Activated T-helper 17 cell treated with anti-CD3 and anti-CD28 coated beads, Interleukin-2, amount 50 U/mL, for 72 hours (primary cell): ENCODE data around the gene CAMKK1. TPM values are rescaled to one million over a fixed set of nuclear protein-coding genes. Genes with fewer than 3 reads are reported as not detected.
"Not testable (repeated sequence)": the region's sequence is repeated elsewhere in the genome, so short reads cannot be mapped to it uniquely, and the experiment has no call there.

Experiments used
- ATAC-seq: fragments of 150-1000 bp; cut with Tn5 transposase; replicated peaks from 2 replicates; pipeline ENCODE4 v1.10.0; 2021; ENCODE audit warnings: mild to moderate bottlenecking, moderate library complexity
- H3K27ac Mint-ChIP-seq: one replicate; pipeline ENCODE4 v1.8.0; 2022; ENCODE audit warnings: mixed read lengths
- H3K27me3 Mint-ChIP-seq: one replicate; pipeline ENCODE4 v1.8.0; 2022; ENCODE audit warnings: mixed read lengths
- H3K36me3 Mint-ChIP-seq: one replicate; pipeline ENCODE4 v1.8.0; 2022; ENCODE audit warnings: low read depth, mild to moderate bottlenecking, mixed read lengths
- H3K4me1 Mint-ChIP-seq: one replicate; pipeline ENCODE4 v1.8.0; 2022; ENCODE audit warnings: mixed read lengths
- H3K4me3 Mint-ChIP-seq: one replicate; pipeline ENCODE4 v1.8.0; 2022; ENCODE audit warnings: mild to moderate bottlenecking, mixed read lengths
- H3K9me3 Mint-ChIP-seq: one replicate; pipeline ENCODE4 v1.8.0; 2022; ENCODE audit warnings: mixed read lengths
- total RNA-seq, 2 donors: library from RNA; stranded (reverse); gene quantifications; one replicate each; pipeline ENCODE4 v1.2.3, GENCODE V29; 2022

Gene CAMKK1
- total RNA-seq, 2 donors from 2014 or later, result 4.0 to 4.9 TPM

DNA sequence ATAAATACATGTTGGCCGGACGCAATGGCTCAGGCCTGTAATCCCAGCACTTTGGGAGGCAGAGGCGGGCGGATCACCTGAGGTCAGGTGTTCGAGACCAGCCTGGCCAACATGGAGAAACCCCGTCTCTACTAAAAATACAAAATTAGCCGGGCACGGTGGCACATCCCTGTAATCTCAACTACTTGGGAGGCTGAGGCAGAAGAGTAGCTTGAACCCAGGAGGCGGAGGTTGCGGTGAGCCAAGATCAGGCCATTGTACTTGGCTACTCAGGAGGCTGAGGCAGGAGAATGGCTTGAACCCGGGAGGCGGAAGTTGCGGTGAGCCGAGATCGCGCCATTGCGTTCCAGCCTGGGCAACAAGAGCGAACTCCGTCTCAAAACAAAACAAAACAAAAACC is 48.3 kb downstream of the CAMKK1 start:
- H3K27ac Mint-ChIP-seq, result peak overlapping the region; percentile 91
- not testable (repeated sequence) for H3K9me3 Mint-ChIP-seq, H3K27me3 Mint-ChIP-seq, ATAC-seq
- H3K4me1 Mint-ChIP-seq, result peaks cover 20% of the 10 kb centered on the region
- peaks cover 49% of the 10 kb centered on the region for H3K36me3 Mint-ChIP-seq
- H3K4me3 Mint-ChIP-seq, result peak overlapping the region; percentile 93

DNA sequence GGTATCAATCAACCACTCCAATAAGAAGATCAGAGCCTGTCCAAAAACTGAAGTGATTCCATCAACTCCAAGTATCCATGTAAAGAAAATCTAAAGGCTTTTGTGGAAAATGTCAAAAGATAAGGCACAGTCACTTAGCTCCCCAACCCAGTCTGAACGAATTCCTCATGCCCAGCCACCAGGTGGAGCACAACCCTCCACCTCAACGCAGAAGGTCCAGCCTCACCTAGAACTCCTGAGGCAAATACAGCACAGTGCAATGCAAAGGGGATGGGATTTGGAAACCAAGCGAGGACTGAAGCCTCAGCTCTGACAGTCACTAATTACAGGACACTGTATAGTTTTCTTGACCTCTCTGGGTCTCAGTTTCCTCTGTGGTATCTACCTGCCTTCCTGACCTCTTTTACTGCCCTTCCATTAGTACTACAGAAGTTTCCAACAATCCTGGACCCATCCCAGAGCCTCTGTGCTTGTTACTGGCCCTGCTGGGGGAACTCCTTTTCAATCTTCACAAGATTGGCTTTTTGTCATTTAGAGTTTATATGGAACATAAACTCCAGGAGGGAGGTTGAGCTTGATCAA is 48.8 kb downstream of the CAMKK1 start:
- no peaks in the 10 kb centered on the region for H3K9me3 Mint-ChIP-seq
- H3K4me1 Mint-ChIP-seq, result peaks cover 20% of the 10 kb centered on the region
- peak overlapping the region; percentile 91 for H3K27ac Mint-ChIP-seq
- peaks cover 55% of the 10 kb centered on the region for H3K36me3 Mint-ChIP-seq
- no peaks in the 10 kb centered on the region for H3K27me3 Mint-ChIP-seq
- no peak for ATAC-seq
- H3K4me3 Mint-ChIP-seq, result peak overlapping the region; percentile 93

DNA sequence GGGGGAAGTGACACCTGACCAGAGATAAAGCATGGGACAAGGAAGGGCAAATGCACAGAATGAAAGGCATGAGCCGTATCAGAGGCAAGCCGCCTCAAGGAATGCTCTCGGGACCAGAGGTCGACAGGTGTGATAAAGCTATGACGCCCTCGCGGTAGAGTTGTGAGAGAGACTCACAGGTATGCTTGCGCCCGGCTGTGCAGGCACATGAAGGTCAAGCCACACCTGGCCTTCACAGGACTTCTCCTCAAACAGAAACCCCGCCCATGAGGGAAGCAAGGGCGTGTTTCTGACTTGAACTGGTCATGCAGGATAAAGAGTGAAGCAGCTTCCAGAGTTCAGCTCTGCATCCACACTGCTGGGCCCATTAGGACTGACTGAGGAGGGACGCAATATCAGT is 54.6 kb downstream of the CAMKK1 start:
- Mint-ChIP-seq H3K4me3 (no peak overlapping the region), H3K9me3 (no peaks in the 10 kb centered on the region), H3K4me1 (peaks cover 13% of the 10 kb centered on the region), H3K27ac (no peak overlapping the region), H3K36me3 (peaks cover 99% of the 10 kb centered on the region), H3K27me3 (no peaks in the 10 kb centered on the region)
- no peak for ATAC-seq

DNA sequence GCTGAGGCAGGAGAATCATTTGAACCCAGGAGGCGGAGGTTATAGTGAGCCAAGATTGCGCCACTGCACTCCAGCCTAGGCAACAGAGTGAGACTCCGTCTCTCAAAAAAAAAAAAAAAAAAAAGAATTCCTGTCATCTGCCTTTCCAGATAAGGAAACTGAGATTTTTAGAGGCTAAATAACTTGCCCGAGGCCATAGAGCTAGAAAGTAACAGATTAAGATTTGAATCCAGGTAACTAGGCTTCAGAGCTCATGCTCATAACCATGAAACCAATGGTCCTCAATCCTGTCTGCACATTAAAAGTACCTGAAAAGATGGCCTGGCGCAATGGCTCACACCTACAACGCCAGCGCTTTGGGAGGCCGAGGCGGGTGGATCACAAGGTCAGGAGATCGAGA is 56.3 kb downstream of the CAMKK1 start:
- H3K9me3 Mint-ChIP-seq, result no peaks in the 10 kb centered on the region
- no peak overlapping the region for H3K27ac Mint-ChIP-seq
- peaks cover 89% of the 10 kb centered on the region for H3K36me3 Mint-ChIP-seq
- ATAC-seq, result no peak
- H3K4me1 Mint-ChIP-seq, result peaks cover 13% of the 10 kb centered on the region
- H3K27me3 Mint-ChIP-seq, result no peaks in the 10 kb centered on the region
- no peak overlapping the region for H3K4me3 Mint-ChIP-seq

DNA sequence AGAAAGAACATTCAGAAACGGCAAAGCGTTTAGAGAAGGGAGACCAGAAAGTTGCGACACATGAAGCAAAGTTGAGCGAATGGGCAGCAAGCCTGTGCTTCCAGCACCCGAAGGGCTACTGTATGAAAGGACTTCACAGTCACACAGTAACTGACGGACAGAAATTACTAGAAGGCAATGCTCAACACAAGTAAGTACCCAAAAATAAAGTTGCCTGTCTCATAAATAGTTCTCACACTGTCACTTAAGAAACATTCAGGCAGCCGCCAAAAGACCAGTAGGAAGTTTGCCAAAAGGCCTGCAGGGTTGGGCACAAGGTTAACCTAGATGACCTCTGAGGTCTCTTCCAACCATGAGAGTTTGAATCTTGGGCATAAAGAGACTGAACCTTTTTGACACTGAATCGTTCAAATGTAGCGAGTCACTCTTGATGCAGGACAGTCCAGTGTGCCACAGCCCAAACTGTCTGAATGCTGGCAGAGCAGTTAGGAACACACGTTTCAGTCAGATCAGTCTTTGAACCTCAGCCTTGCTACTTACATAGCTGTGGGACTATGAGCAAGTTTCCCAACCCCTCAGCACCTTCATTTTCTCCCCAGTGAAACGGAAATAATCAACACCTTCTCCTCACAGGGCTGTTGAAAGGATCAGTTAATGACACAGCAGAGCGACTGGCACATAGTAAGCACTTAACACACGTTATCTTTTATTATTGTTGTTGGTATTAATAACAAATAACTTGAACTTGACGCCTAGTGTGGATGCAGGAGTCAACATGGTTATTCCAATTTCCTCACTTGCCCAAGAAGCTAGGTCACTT is 57.2 kb downstream of the CAMKK1 start:
- no peak overlapping the region for H3K4me3 Mint-ChIP-seq
- H3K4me1 Mint-ChIP-seq, result peaks cover 11% of the 10 kb centered on the region
- H3K9me3 Mint-ChIP-seq, result no peaks in the 10 kb centered on the region
- ATAC-seq, result no peak
- peaks cover 80% of the 10 kb centered on the region for H3K36me3 Mint-ChIP-seq
- H3K27ac Mint-ChIP-seq, result no peak overlapping the region
- no peaks in the 10 kb centered on the region for H3K27me3 Mint-ChIP-seq

DNA sequence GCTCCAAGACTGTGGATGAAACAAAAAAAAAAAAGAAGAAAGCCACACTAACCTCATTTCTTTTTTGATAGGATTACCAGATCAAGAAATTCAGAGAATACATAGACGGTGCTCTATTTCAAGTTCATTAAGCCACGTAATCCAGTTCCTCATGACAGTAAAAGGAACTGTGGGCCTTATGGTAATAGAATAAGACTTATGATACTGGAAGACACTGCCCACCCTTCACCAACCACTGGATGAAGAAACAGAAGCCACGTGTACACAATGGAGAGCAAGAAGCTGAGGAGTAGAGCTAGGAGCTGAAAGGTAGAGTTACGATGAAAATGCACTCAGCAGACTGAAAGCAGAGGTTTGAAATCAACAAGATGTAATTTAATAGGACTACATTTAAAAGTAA is 58.0 kb downstream of the CAMKK1 start:
- Mint-ChIP-seq H3K4me1 (peaks cover 8% of the 10 kb centered on the region), H3K27ac (peak overlapping the region; percentile 15), H3K4me3 (no peak overlapping the region), H3K9me3 (no peaks in the 10 kb centered on the region), H3K36me3 (peaks cover 76% of the 10 kb centered on the region), H3K27me3 (no peaks in the 10 kb centered on the region)
- ATAC-seq, result no peak

DNA sequence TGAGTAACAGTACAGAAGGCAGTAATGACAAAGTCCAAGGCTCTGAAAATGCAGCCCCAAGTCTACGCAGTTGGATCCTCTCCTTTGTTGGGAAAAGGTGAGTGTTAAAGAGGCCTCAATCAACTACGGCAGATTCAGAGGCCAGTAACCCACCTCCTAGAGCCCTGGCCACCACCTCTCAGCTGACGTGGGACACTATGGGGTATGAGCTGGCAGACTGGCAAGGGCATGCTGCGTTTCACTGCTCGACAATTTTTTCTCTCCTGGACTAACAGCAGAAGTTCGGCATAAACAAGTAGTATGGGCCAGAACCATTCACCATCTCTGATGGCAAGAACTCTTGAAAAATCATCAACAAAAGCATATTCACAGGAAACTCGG is 64.0 kb downstream of the CAMKK1 start:
- peaks cover 77% of the 10 kb centered on the region for H3K36me3 Mint-ChIP-seq
- H3K27me3 Mint-ChIP-seq, result no peaks in the 10 kb centered on the region
- peak overlapping the region; percentile 1 for H3K27ac Mint-ChIP-seq
- ATAC-seq, result no peak
- H3K4me3 Mint-ChIP-seq, result no peak overlapping the region
- H3K9me3 Mint-ChIP-seq, result no peaks in the 10 kb centered on the region
- peaks cover 4% of the 10 kb centered on the region for H3K4me1 Mint-ChIP-seq

DNA sequence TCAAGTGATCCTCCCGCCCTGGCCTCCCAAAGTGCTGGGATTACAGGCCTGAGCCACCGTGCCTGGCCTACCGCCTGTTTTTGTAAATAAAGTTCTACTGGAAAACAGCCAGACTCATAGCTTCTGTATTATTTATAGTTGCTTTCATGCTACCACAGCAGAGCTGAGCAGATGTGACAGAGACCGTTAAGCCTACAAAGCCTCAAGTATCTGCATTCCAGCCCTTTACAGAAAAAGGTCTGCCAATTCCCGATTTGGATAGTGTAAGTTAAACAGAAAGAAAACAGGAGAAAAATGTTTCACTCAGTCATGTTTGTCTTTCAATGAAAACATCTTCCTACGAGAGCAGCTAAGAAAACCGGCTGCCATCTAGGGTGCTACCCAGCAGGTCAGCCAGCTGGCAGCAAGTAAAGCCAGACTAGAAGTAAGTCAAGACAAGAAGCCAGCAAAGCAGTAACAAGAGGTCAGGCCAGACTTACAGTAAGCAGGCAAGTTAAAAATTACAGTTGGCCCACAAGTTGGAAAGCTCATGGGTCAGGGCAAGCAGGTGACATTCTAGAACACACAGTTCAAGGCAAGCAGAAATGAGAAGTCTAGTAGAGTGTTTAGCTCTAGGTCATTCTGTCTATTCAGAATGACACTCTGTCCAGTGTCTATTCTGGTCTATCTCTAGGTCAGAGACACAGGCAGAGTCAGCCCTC is 64.6 kb downstream of the CAMKK1 start:
- peak overlapping the region; percentile 1 for H3K27ac Mint-ChIP-seq
- H3K27me3 Mint-ChIP-seq, result no peaks in the 10 kb centered on the region
- no peaks in the 10 kb centered on the region for H3K4me1 Mint-ChIP-seq
- no peak for ATAC-seq
- no peaks in the 10 kb centered on the region for H3K9me3 Mint-ChIP-seq
- no peak overlapping the region for H3K4me3 Mint-ChIP-seq
- H3K36me3 Mint-ChIP-seq, result peaks cover 76% of the 10 kb centered on the region

DNA sequence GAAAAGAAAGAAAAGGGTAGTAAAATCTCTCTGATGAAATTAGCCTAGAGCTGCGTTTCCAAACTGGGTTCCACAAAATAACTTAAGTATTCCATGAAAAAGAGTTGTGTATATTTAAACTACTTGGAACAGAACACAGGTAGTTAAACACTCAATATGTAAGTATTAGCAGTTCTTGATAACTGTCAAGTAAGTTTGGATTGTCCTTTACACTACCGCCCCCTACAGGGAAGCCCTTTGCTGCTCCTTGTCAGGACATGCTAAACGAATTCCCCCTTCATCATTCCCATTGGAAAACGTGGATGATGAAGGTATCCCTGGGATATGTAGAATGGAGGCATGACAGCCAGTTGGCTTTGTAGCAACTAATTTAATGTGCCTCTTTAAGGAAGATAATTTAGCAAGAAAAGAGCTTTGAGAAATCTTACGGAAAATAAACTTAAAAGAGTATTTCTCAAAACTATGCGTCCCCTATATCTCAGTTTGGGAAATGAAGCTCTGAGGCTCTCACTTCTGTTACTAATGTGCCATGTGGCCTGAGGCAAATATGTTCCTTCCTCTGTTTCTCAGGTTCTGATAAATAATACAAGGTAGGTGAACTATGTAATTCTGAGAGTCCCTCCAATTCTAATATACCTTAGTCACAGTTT is 65.6 kb downstream of the CAMKK1 start:
- no peak overlapping the region for H3K4me3 Mint-ChIP-seq
- peak; percentile 38 for ATAC-seq
- H3K36me3 Mint-ChIP-seq, result peaks cover 79% of the 10 kb centered on the region
- no peaks in the 10 kb centered on the region for H3K9me3 Mint-ChIP-seq
- H3K4me1 Mint-ChIP-seq, result no peaks in the 10 kb centered on the region
- H3K27me3 Mint-ChIP-seq, result no peaks in the 10 kb centered on the region
- peak overlapping the region; percentile 62 for H3K27ac Mint-ChIP-seq

DNA sequence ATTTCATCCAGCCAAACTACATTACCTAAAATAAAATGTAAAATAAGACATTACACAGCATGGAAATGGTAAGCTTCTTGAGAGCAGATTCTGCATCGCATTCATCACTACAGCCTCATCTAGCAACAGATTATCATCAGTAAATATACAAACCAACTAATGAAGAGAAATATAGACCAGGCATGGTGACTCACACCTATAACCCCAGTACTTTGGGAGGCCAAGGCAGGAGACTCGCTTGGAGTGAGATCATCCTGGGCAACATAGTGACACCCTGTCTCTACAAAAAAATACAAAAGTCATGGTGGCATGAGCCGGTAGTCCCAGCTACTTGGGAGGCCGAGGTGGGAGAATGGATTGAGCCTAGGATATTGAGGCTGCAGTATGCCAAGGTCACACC is 66.7 kb downstream of the CAMKK1 start:
- peak; percentile 31 for ATAC-seq
- Mint-ChIP-seq H3K4me1 (no peaks in the 10 kb centered on the region), H3K9me3 (no peaks in the 10 kb centered on the region), H3K4me3 (no peak overlapping the region), H3K27ac (no peak overlapping the region), H3K27me3 (no peaks in the 10 kb centered on the region), H3K36me3 (peaks cover 89% of the 10 kb centered on the region)

DNA sequence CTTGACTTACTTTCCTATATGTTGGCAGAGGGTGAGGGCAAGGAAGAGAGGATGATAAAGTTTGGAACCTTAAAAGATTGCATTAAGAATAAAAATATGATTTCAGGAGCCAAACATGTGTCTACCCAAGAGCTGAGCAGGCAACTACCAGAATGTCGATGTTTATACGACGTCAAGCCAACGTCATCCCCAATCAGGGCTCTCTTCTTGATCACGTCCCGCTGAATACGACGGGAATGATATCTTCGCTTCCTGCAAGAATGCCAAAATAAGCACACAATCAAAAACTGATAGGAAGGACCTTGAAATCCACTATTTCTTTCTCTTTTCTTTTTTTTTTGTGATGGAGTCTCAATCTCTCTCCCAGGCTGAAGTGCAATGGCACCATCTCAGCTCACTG is 71.8 kb downstream of the CAMKK1 start:
- Mint-ChIP-seq H3K4me3 (no peak overlapping the region), H3K9me3 (no peaks in the 10 kb centered on the region), H3K27me3 (no peaks in the 10 kb centered on the region), H3K27ac (no peak overlapping the region), H3K4me1 (no peaks in the 10 kb centered on the region), H3K36me3 (peaks cover 99% of the 10 kb centered on the region)
- ATAC-seq, result no peak

DNA sequence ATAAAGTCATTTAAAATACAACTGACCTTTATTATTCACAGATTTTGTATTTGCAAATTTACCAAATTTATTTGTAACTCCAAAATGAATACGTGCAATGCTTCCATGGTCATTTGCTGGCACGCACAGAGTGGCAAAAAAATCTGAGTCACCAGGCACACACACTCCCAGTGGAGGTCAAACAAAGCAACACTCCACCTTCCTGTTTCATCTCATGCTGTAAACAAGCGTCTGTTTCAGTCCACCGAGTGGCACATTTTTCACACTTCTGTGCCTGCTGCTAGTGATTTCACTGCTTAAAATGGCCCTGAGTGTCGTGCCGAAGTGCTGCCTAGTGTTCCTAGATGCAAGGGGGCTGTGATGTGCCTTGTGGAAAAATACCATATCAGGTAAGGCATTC is 74.1 kb downstream of the CAMKK1 start:
- H3K4me1 Mint-ChIP-seq, result no peaks in the 10 kb centered on the region
- no peaks in the 10 kb centered on the region for H3K9me3 Mint-ChIP-seq
- ATAC-seq, result no peak
- no peak overlapping the region for H3K27ac Mint-ChIP-seq
- H3K27me3 Mint-ChIP-seq, result no peaks in the 10 kb centered on the region
- H3K36me3 Mint-ChIP-seq, result peaks cover 99% of the 10 kb centered on the region
- no peak overlapping the region for H3K4me3 Mint-ChIP-seq

DNA sequence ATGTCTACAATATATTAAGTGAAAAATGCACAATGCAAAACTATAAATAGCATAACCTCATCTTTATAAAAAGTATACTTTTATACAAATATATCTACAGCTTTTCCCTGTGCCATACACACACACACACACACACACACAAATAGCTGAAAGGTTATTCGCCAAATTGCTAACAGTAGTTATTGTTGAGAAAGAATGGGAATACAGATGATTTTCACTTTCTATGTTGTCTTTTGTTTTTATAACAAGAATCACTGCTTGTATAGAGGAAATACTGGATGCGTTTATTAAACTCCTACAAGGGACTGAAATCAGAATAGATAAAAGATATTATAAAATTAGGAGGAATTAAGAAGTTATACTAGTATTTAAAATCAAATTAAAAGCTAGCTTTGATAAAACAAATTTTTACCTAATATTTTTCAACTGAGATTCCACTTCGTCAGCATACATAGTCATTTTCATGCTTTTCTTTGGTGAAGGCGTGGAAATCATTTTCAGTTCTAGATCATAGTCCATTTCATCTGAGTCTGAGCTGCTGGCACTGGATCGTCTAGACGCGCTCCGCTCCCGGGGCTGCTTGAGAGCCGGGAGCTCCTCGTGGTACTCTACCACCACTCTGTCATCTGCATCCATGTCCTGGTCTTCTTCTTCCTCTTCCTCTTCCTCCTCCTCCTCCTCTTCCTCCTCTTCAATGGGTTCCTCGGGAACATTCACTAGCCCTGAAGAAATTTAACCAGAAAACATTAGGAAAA is 74.8 kb downstream of the CAMKK1 start:
- Mint-ChIP-seq H3K4me1 (no peaks in the 10 kb centered on the region), H3K9me3 (no peaks in the 10 kb centered on the region), H3K27ac (no peak overlapping the region), H3K36me3 (peaks cover 99% of the 10 kb centered on the region), H3K27me3 (no peaks in the 10 kb centered on the region), H3K4me3 (no peak overlapping the region)
- no peak for ATAC-seq

DNA sequence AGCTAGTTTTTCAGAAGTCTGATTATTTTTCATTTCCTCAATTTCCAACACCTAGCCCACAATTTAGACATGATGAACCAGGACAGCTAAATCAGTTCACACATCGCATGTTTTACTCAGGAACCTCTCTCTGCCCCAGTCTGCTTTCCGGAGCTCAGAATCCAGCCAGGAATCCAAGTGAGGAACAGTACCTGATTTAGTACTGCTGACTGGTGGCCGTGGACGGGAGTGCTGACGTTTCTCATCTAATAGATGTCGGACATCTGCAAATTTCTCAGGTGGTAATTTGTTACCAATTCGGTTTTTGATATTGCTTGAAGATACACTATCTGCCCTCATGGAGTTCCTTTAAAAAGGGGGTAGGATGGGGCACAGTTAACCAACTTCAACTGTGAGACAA is 76.9 kb downstream of the CAMKK1 start:
- H3K9me3 Mint-ChIP-seq, result no peaks in the 10 kb centered on the region
- H3K4me3 Mint-ChIP-seq, result no peak overlapping the region
- no peaks in the 10 kb centered on the region for H3K4me1 Mint-ChIP-seq
- no peak overlapping the region for H3K27ac Mint-ChIP-seq
- no peaks in the 10 kb centered on the region for H3K27me3 Mint-ChIP-seq
- peaks cover 99% of the 10 kb centered on the region for H3K36me3 Mint-ChIP-seq
- no peak for ATAC-seq
